GM12878 (cell line): ENCODE measurements around the gene DKC1. TPM values are rescaled to one million over a fixed set of nuclear protein-coding genes. Genes with fewer than 3 reads are reported as not detected.

ENCODE experiments used
- IRF4 ChIP-seq: IDR thresholded peaks from 2 replicates; pipeline ENCODE4 v1.6.1; 2011; ENCODE audit warnings: low read depth, low read length
- KAT2A ChIP-seq: conservative IDR thresholded peaks from 2 replicates; pipeline ENCODE4 v1.6.1; 2011; ENCODE audit warnings: low read depth, low read length; ENCODE audit not compliant: control insufficient read depth
- KLF5 ChIP-seq: fragments of 450-650 bp; IDR thresholded peaks from 2 replicates; pipeline ENCODE4 v1.6.1; 2014; ENCODE audit warnings: mild to moderate bottlenecking; ENCODE audit not compliant: partially characterized antibody
- MAX ChIP-seq: IDR thresholded peaks from 2 replicates; pipeline ENCODE4 v1.6.1; 2012; ENCODE audit warnings: low read depth, low read length, improper control_type of control experiment
- MYC ChIP-seq: IDR thresholded peaks from 2 replicates; pipeline ENCODE4 v1.6.1; 2011; ENCODE audit warnings: mild to moderate bottlenecking, low read length, moderate library complexity, inconsistent platforms; ENCODE audit not compliant: insufficient read depth, insufficient replicate concordance, insufficient read length, severe bottlenecking
- NKRF ChIP-seq: fragments of 450-650 bp; conservative IDR thresholded peaks from 2 replicates; pipeline ENCODE4 v1.6.1; 2017; ENCODE audit warnings: mild to moderate bottlenecking, moderate library complexity
- PKNOX1 ChIP-seq: fragments of 450-650 bp; IDR thresholded peaks from 2 replicates; pipeline ENCODE4 v1.6.1; 2016; ENCODE audit warnings: mild to moderate bottlenecking
- POLR2A ChIP-seq: IDR thresholded peaks from 2 replicates; pipeline ENCODE4 v1.6.1; 2011; ENCODE audit warnings: low read depth, mild to moderate bottlenecking, low read length
- POLR2AphosphoS5 ChIP-seq: IDR thresholded peaks from 2 replicates; pipeline ENCODE4 v1.6.1; 2011; ENCODE audit warnings: mild to moderate bottlenecking, low read length, inconsistent platforms
- RAD51 ChIP-seq: fragments of 450-650 bp; IDR thresholded peaks from 2 replicates; pipeline ENCODE4 v1.6.1; 2016; ENCODE audit warnings: moderate library complexity, mild to moderate bottlenecking, inconsistent platforms
- RELB ChIP-seq: fragments of 450-650 bp; IDR thresholded peaks from 2 replicates; pipeline ENCODE4 v1.6.1; 2017; ENCODE audit warnings: low read depth, mild to moderate bottlenecking, moderate library complexity
- RUNX3 ChIP-seq: IDR thresholded peaks from 2 replicates; pipeline ENCODE4 v1.6.1; 2012; ENCODE audit warnings: low read length, inconsistent platforms
- SMAD1 ChIP-seq: fragments of 450-650 bp; IDR thresholded peaks from 2 replicates; pipeline ENCODE4 v1.6.1; 2018; ENCODE audit warnings: mild to moderate bottlenecking, low read depth; ENCODE audit not compliant: partially characterized antibody
- SMARCA5 ChIP-seq: fragments of 450-650 bp; IDR thresholded peaks from 2 replicates; pipeline ENCODE4 v1.6.1; 2017; ENCODE audit warnings: mild to moderate bottlenecking
- SMC3 ChIP-seq: IDR thresholded peaks from 2 replicates; pipeline ENCODE4 v1.6.1; 2011; ENCODE audit warnings: low read length, improper control_type of control experiment, borderline replicate concordance
- SP1 ChIP-seq: IDR thresholded peaks from one replicate; pipeline ENCODE4 v1.6.1; 2011; ENCODE audit warnings: low read depth, low read length
- SUPT20H ChIP-seq: IDR thresholded peaks from 2 replicates; pipeline ENCODE4 v1.6.1; 2011; ENCODE audit warnings: low read depth, mild to moderate bottlenecking, low read length, moderate library complexity, borderline replicate concordance; ENCODE audit not compliant: control insufficient read depth
- USF2 ChIP-seq: IDR thresholded peaks from 2 replicates; pipeline ENCODE4 v1.6.1; 2011; ENCODE audit warnings: low read depth, low read length, improper control_type of control experiment, borderline replicate concordance
- YY1 ChIP-seq: IDR thresholded peaks from 2 replicates; pipeline ENCODE4 v1.6.1; 2011; ENCODE audit warnings: low read depth, mild to moderate bottlenecking, low read length
- ZNF274 ChIP-seq: IDR thresholded peaks from one replicate; pipeline ENCODE4 v1.8.0; 2011; ENCODE audit not compliant: insufficient read length, insufficient read depth
- ZNF687 ChIP-seq: fragments of 450-650 bp; IDR thresholded peaks from 2 replicates; pipeline ENCODE4 v1.6.1; 2017; ENCODE audit warnings: mild to moderate bottlenecking, moderate library complexity
- polyA plus RNA-seq, 11 experiments: library from polyadenylated mRNA; depleted of rRNA in 4 of 11; unstranded in 6 of 11; stranded (reverse) in 5 of 11; fragments of >200 nt; fragmentation: Nextera tagmentation in 4 of 11; fragmentation: Illumina TruSeq in 1 of 11; extraction: Ambion mirVana in 4 of 11; extraction: Trizol in 1 of 11; gene quantifications; 1 replicate in 1 of 11; 2 replicates in 10 of 11; pipeline versions ENCODE4 v1.2.1 to v1.2.3, GENCODE V29; 2011 to 2016; ENCODE audit warnings: inconsistent platforms in 2 of 11, missing spikeins in 2 of 11, low read depth in 1 of 11
- total RNA-seq, 4 experiments: library from RNA; depleted of rRNA in 3 of 4; stranded (reverse); fragments of >200 nt in 3 of 4; fragmentation: Illumina TruSeq in 1 of 4; extraction: Trizol in 1 of 4; gene quantifications; 2 replicates each; pipeline versions ENCODE4 v1.2.1 to v1.2.3, GENCODE V29; 2013 to 2021

The DKC1 gene
- total and polyA plus RNA-seq, 10 of the 15 experiments (the other 5 are each of a cell fraction or from before 2014, with no cell fraction given): 70.1 to 159 (median 116) TPM

GRCh38 chrX:154762537-154763296 lies at the start of gene DKC1 (continued):
- TF ChIP-seq SMC3 (no peak), PKNOX1 (peak; percentile 19; the same call in 1 of the 2 replicates), SMAD1 (no peak), POLR2A (peak; percentile 90), USF2 (no peak), SP1 (peak; percentile 74), RAD51 (no peak), RELB (no peak), SUPT20H (no peak), YY1 (peak; percentile 83), RUNX3 (peak; percentile 62), SMARCA5 (no peak), KLF5 (no peak), KAT2A (no peak), POLR2AphosphoS5 (peak; percentile 62), ZNF687 (no peak), IRF4 (no peak), MYC (peak; percentile 4), ZNF274 (no peak), MAX (no peak; the same call in none of the 2 replicates), NKRF (0 out of 2 replicates have a peak, but pooled peaks have one; percentile 24)
